HL-60 (cell line): ENCODE results near the gene EYS.

Experiments
- DNase-seq, 2 experiments: peaks; one replicate each; pipeline ENCODE4 v3.0.0-alpha.2; 2010 to 2020; ENCODE audit warnings: low read depth in 1 of 2, low spot score in 1 of 2
- H3K27ac ChIP-seq: fragments of 250-450 bp; sonication (Bioruptor Pico); replicated peaks from 2 replicates; pipeline ENCODE4 v1.5.1; 2020; ENCODE audit warnings: mild to moderate bottlenecking, moderate library complexity
- H3K27me3 ChIP-seq: fragments of 250-450 bp; sonication (Bioruptor Pico); 2 replicates; pipeline ENCODE4 v1.5.1; 2021; ENCODE audit warnings: mild to moderate bottlenecking, moderate library complexity; ENCODE audit not compliant: insufficient read depth, poor library complexity, severe bottlenecking
- H3K4me3 ChIP-seq: replicated peaks from 2 replicates; pipeline ENCODE4 v1.5.1; 2011; ENCODE audit warnings: mild to moderate bottlenecking, control low read depth, low read length; ENCODE audit not compliant: insufficient read depth
- CTCF ChIP-seq: IDR thresholded peaks from one replicate; pipeline ENCODE4 v1.5.1; 2011; ENCODE audit warnings: low read length, control low read depth, inconsistent platforms; ENCODE audit not compliant: insufficient read depth
- GABPA ChIP-seq: IDR thresholded peaks from 2 replicates; pipeline ENCODE4 v1.6.1; 2012; ENCODE audit warnings: low read depth
- POLR2AphosphoS5 ChIP-seq: IDR thresholded peaks from 2 replicates; pipeline ENCODE4 v1.6.1; 2012; ENCODE audit warnings: low read depth
- REST ChIP-seq: IDR thresholded peaks from 2 replicates; pipeline ENCODE4 v1.6.1; 2012; ENCODE audit warnings: low read depth; ENCODE audit not compliant: insufficient replicate concordance
- SPI1 ChIP-seq: IDR thresholded peaks from 2 replicates; pipeline ENCODE4 v1.6.1; 2012; ENCODE audit warnings: low read depth, mild to moderate bottlenecking, borderline replicate concordance

The EYS gene

GRCh38 chr6:64932486-64932885, 774.5 kb downstream of the EYS start:
- TF ChIP-seq GABPA = no peak
- TF ChIP-seq CTCF = no peak
- TF ChIP-seq REST = no peak
- TF ChIP-seq POLR2AphosphoS5 = no peak
- no peak for TF ChIP-seq SPI1
- no peaks in the 10 kb centered on the region for H3K27me3 ChIP-seq
- no peak for DNase-seq
- no peak overlapping the region for H3K4me3 ChIP-seq
- H3K27ac ChIP-seq = no peak overlapping the region

GRCh38 chr6:64930681-64931080, 776.3 kb downstream of the EYS start:
- H3K27ac ChIP-seq = no peak overlapping the region
- TF ChIP-seq GABPA (no peak), CTCF (no peak), SPI1 (no peak), REST (no peak)

GRCh38 chr6:64926051-64926450, 781.0 kb downstream of the EYS start:
- H3K27ac ChIP-seq = no peak overlapping the region
- no peak for TF ChIP-seq GABPA
- no peak for TF ChIP-seq CTCF
- no peak for TF ChIP-seq REST
- no peak for TF ChIP-seq SPI1
- no peak for TF ChIP-seq POLR2AphosphoS5
- no peaks in the 10 kb centered on the region for H3K27me3 ChIP-seq
- no peak overlapping the region for H3K4me3 ChIP-seq
- no peak for DNase-seq

More at GRCh38 chr6:64930681-64931080, 776.3 kb downstream of the EYS start:
- no peak for DNase-seq
- H3K27me3 ChIP-seq = no peaks in the 10 kb centered on the region
- no peak overlapping the region for H3K4me3 ChIP-seq
